ENCODE results near the gene ANXA4.

ANXA4 gene

DNA sequence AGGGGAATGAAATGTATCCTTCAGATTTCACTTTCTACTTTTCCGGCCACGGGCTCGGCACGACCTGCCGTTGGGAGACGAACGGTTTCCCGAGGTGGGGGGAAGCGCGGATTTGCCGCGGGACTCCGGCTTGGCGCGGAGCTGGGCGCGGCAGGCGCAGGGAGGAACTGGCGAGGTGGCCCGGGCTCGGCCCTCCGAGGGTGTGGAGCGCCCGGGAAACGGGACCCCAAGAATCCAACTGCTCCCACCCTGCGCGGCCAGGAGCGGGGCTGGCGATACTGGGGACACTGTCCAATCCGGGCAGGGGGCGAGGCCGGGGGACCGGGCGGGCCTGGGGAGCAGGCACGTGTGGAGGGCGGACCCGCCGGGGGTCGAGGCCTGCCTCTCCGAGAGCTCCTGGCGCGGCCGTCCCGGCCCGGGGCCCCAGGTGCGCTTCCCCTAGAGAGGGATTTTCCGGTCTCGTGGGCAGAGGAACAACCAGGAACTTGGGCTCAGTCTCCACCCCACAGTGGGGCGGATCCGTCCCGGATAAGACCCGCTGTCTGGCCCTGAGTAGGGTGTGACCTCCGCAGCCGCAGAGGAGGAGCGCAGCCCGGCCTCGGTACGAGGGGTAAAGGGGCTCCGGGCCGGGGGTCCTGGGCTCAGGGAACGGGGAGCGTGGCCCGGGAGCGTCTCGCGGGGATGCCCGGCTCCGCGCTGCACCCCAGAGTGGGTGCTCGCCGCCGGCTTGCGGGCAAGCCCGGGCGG, at the start of gene ANXA4:
ANXA4 (plus strand) TSS at position 560 of the 747 bp plus-strand sequence. CDS start 39,432 bp downstream, outside the sequence.
- DNase-seq (ENCODE audit: low read depth in 2 of 2), result peak; percentile 20 to 26

DNA sequence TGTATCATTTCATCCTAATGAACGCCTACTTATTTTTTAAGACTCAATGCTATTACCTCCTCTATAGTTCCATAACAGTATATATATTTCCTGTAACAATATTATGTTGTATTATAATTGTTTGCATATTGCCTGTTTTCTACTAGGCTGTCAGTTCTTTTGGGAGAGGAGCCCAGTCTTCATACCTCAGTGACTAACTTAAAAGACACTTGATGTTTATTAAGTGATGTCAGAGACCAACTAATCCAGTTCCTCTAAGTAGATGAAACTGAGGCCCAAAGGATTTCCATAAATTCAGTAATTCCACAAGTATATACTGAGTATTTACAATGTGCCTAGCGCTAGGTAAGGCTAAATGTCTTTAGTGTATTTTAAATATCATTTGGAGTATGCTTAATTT, 49.5 kb upstream of the ANXA4 start:
- peak; percentile 58 to 60 for DNase-seq (ENCODE audit: low read depth in 2 of 2)

DNA sequence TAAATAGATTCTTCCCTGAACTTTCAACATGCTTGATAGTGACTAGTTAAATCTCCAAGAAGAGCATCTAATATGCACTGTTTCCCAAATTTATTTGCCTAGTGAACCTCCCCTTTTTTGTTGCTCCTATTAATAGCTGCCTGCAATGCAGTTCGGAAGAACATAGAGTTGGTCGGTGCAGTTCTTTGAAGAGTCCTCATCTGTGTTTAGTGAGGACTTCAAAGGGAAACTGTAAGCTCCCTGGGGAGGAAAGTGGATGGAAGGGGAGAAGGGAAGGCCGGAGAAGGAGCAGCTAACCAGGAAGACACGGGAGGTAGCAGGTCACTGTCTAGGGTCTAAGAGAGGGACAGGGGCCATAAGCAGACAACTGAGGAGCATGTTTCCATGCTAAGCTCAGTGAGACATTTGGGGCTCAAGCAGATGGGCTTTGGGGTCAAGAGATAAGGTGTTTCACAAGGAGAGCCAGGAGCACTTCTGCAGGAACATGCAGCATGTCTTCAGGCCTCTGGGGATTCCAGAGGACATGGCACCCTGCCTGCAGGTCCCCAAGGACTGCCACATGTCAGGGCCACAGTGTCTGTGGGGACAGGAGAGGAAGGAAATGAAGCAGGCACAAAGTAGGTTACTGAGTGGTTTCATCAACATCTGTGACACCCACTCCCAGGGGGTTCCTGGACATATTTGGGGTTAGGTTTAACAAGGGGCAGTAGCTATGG, 48.7 kb upstream of the ANXA4 start:
- no peak for DNase-seq (ENCODE audit: low read depth in 2 of 2)

DNA sequence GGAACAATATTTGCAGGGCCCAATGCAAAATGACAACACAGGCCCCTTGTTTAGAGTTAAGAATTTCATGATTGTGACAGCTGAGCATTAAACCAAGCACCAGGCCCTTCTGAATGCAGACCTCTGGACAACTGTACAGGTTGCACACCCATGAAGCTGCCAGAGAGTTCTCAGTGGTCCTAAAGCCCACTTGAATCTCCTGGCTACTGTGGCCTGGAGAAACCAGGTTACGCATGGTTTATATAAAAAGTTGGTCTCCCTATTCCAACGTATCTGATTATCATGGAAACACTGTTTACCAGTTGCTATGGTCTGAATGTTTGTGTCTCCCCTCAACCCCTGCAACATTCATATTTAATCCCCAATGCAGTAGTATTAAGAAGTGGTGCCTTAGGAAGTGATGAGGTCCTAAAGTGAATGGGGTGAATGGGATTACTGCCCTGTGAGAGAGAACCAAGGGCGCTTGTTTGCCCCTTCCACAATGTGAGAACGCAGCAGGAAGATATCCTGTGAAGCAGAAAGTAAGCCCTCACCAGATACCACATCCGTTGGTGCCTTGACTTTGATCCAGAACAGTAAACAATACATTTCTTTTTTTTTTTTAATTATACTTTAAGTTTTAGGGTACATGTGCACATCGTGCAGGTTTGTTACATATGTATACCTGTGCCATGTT, 48.0 kb upstream of the ANXA4 start:
- no peak for DNase-seq (ENCODE audit: low read depth in 2 of 2)

DNA sequence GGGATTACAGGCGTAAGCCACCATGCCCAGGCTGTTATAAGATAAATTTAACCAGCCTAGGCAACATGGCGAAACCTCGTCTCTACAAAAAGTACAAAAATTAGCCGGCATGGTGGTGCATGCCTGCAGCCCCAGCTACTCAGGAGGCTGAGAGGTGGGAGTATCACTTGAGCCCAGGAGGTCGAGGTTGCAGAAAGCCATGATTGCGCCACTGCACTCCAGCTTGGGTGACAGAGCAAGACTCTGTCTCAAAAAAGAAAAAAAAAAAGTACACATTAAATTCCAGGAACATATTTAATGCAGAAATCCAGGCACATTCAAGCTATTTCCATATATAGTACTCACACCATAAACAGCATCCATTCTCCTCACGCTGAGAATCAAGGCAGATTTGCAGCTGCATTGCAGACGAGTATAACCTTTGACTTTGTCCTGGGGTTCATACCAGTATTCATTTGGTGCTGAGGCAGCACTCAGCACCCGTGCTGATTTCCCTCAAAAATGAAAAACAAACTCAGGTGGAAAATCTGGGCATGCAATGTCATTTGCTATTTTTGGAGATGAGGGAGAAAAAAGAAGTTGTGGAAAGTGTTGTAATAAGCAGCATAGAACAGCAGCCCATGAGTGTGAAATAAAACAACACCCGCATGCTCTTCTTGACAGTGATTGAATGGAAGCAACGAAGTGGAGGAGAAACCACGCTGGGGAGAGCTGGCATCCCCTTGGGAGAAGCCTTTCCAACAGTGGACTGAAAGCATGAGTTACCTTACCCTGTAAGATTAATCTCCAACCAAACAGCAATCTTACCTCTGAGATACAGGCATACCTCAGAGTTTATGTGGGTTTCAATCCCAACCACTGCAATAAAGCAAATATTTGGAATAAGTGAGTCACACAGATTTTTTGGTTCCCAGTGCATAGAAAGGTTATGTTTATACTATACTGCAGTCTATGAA, 46.8 kb upstream of the ANXA4 start:
- peak; percentile 86 to 89 for DNase-seq (ENCODE audit: low read depth in 2 of 2)

DNA sequence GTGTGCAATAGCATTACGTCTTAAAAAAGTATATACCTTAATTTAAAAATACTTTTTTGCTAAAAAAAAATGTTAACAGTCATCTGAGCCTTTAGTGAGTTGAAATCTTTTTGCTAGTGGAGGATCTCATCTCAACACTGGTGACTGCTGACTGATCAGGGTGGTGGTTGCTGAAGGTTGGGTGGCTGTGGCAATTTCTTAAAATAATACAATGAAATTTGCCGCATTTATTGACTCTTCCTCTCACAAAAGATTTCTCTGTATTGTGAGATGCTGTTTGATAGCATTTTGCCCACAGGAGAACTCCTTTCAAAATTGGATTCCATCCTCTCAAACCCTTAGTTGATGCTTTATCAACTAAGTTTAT, 46.1 kb upstream of the ANXA4 start:
- DNase-seq (ENCODE audit: low read depth in 2 of 2), result no peak

DNA sequence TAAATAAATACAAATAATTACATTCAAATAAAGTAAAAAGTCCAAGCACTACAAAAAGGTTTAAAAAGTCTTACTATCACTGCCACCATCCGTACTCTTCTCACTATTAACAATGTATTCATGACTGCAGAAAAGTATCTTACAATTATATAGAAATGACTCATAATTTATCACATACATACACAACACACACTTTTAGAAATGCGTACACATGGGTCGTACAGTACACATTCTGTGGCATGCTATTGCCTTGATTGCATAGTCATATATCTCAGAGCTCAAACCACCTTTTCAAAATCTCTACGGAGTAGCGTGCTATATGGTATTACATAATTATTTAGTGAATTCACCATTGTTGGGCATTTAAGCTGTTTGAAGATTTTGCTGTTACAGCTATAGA, 41.6 kb upstream of the ANXA4 start:
- no peak for DNase-seq (ENCODE audit: low read depth in 2 of 2)

DNA sequence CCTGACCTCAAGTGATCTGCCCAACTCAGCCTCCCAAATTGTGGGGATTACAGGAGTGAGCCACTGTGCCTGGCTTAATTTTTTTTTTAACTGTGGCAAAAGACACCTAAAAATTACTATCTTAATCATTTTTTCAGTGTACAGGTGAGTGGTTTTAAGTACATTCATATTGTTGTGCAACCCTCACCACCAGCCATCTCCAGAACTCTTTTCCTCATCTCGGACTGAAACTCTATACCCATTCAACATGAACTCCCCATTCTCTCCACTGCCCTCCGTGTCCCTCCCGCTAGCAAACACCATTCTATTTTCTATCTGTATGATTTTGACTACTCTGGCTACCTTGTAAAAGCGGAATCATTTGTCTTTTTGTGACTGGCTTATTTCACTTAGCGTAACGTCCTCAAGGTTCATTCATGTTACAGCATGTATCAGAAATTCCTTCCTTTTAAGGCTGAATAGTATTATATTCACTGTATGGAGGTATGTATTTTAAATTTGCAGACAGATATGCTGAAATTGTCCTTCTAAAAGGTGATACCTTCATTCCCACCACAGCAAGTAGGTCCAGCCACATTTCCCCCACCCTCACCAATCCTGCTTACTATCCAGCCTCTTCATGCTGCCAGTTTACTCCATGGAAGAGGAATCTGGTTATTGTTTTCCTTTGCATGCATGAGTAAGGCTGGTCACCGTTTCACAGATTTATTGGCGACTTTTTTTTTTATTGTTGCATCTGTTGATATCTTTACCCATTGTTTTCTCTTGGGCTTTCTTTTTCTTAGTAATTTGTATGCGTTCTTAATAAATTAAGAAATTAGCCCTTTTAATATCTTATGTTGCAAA, 40.6 kb upstream of the ANXA4 start:
- DNase-seq (ENCODE audit: low read depth in 2 of 2), result no peak

DNA sequence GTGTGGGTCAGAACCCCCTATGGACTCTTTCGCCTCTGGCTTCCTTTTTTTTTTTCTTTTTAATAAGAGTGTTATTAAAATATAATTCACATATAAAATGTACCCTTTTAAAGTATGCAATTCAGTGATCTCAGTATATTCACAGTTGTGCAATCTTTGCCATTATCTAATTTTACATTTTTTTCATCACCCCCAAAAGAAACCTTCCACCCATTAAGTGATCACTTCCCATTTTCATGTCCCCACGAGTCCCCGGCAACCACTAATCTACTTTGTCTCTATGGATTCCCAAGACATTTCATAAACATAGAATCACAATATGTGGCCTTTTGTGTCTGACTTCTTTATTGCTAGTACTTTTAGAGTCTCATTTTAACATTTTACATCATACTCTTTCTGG, 38.7 kb upstream of the ANXA4 start:
- DNase-seq (ENCODE audit: low read depth in 2 of 2), result no peak

DNA sequence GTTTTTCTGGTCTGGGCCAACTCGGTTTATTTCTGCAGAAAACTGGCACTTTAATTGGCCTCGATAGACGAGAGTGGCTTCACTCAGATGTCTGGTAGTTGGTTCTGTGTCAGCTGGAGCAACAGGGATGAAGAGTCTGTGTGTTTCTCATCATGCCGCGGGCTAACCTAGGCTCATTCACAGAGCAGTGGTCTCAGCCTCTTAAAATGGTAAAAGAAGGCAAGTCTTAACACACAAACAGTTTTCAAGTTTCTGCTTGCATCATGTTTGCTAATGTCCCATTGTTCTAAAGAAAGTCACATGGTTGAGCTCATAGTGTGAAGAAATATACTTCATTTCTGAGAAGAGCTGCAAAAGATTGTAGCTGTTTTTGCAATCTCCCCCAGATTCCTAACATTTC, 37.5 kb upstream of the ANXA4 start:
- DNase-seq (ENCODE audit: low read depth in 2 of 2), result no peak

DNA sequence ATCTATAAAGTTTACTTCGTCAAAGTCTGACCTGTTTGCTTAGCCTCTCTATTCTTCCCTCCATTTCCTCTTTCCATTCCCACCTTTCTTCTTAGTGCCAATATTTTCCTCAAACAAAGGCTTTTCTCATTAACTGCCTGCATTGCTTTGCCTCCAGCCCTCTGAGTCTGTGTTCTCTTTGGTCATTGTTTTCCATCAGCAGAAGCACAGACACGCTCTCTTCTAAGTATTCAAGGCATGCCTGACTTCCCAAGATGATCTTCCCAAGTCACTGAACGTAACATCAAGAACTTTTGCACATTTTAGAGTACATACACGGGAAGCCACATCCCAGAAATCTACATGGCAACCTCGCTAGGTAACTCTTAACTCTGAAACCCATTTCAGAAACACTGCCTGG, 32.6 kb upstream of the ANXA4 start:
- DNase-seq (ENCODE audit: low read depth in 2 of 2), result no peak

DNA sequence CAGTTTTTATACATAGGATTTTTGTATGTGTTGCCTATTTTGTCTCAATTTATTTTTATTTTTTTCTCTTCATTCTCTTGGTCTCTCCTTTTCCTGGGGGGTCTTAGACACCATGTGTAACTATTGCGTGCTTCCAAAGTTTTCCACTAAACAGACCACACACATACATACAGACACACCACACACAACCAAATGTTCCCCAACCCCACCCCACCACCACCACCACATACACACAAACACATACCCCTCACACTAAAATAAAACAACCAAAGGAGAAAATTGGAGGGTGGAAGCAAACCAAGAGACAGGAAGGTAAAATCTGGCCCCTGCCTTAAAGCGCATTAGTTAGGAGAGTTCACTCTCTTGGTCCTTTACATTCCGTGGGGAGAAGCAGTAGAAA, 30.0 kb upstream of the ANXA4 start:
- no peak for DNase-seq (ENCODE audit: low read depth in 2 of 2)

DNA sequence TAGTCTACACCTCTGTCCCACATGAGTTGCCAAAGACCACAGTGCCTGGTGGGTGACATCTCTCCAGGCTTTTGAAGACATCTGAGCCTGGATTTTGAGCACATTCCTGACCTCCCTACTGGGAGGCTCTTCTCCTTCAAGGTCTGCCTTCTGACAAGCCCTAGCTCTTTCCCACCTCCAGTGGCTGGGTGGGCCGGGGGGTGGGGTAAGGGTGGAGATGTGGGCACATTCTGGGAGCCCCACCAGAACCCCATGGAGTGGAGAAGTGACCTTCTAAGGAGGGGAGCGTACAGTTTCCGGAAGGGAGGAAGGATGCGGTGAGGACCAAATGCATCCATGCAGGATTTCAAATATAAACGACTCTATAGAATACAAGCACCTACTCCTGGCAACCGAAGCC, 27.9 kb upstream of the ANXA4 start:
- DNase-seq (ENCODE audit: low read depth in 2 of 2), result no peak

DNA sequence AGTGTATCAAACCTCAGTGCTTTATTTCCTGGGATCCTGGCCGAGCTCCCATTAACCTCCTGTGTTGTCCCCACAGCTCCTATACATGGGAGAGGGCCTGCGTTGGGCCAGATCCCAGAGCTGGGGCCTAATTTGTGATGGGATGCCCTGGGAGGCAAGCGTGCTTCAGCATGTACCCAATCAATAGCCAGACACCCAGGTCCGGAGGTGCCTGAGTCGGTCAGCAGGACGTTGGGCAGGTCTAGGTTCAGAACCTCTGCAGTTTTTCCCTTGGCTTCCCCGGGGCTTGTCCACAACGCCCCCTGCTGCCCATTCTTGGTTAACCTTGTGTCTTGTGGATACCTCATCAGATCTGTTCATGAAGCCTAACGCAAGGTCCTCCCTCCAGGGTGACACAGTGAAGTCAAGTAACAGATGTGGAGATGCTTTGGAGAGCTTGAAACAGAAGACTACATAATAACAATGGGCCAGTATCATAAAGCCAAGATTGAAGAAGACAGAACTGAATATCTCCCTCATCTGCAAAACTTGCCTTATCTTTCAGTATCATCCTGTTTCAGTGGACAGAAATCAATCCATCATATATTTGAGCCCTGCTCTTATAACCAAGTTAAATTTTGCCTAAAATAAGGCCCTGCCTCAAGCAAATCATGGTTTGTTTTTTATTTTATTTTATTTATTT, 27.3 kb upstream of the ANXA4 start:
- DNase-seq (ENCODE audit: low read depth in 2 of 2), result peak; percentile 49 to 50

DNA sequence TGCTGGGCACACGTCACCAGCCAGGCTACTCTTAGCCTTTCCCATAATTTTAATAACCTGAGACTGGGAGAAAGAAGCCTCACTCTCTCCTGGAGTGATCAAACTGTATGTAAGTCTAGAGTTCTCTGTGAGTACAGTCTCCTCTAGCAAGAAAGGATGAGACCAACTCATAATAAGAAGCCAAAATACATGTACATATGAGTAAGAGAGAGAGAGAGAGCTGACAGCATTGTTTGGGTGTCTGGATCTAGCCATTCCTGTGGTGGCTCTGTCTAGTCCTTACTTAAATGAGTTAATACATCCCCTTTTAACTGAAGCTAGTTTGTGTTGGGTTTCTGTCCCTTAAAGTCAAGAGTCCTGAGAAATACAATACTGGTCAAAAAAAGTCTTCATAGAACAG, 26.0 kb upstream of the ANXA4 start:
- no peak for DNase-seq (ENCODE audit: low read depth in 2 of 2)

DNA sequence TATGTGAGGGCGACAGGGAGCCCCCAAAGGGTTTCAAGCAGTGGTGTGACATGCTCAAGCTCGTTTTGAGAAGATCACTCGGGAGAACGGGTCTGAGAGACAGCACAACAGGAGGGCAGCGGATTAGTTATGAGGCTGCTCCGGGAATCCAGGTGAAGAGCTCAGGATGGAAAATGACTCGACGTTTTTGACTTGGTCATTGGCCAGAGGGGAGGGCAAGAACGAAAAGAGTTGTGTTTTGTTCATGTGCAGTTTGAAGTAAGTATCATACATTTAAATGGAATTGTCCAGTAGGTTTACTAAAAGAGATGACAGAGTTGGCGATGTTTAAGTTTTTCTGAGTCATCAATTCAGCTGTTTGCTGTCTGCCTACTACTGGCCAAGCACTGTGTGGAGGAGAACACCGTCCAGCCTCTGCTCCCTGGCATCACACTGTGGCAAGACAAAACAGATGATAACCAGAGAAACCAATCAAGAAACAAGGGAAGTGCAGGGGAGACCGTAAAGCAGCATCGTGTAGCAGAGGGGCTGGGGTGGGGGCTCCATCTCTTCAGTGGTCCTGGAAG, 25.3 kb upstream of the ANXA4 start:
- no peak for DNase-seq (ENCODE audit: low read depth in 2 of 2)

DNA sequence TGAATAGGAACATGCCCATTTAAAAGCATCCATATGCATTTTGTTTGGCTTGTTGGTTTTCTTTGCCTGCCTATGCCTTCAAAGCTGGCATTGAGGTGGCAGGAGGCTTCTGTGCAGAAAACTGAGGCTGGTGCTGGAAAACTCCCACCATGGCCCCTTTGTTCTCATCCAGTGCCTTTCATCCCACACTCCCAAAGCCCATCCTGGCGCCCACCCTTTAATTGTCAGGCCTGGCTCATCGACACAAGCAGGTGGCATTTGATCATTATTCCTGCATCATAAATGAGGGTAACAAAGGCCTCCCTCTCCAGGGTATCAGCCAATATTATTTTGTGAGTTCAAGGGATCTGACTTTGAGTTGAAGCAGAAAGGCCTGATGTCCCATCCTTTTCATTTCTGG, 24.7 kb upstream of the ANXA4 start:
- no peak for DNase-seq (ENCODE audit: low read depth in 2 of 2)

DNA sequence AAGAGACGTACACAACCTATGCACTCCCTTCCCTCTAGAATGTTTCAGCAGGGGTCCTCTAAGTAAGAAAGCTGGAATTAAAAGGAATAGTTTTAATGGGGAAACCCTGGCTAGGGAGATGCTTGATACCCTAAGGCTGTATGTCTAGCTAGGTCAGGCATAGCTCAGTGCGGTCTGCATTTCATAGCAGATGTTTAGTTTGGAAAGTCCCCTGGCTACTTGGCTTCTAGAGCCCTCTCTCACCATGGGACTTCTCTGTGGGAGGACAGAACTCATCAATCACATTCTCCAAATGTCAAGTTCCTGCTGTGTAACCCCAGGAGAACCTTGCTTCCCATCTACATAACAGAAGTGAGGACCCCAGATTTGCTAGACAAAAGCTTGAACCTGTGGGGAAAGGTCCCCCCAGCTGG, 24.1 kb upstream of the ANXA4 start:
- no peak for DNase-seq (ENCODE audit: low read depth in 2 of 2)

DNA sequence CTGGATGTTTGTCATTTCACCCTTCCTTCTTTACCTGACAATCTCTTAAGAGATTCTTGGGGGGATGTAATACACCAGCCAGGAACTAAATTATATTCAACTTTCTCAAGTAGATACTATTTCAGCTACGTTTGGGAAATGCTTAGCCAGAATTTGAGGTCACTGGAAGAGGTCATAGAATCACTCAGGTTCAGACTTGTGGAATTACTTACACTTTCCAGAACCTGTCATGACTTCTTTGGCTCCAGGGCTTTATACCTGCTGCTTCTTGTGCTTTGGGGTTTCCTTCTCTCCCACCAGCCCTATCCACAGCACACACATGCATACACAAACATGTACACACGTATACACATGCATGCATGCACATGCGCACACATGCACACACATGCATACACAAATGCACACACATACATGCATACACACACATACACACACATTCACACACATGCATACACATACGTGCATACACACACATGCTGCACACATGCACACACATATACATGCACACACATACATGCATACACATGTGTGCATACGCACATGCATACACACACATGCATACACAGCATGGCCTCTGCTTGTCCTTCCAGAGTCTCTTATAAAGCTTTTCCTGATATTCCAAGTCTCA, 23.5 kb upstream of the ANXA4 start:
- DNase-seq (ENCODE audit: low read depth in 2 of 2), result no peak
